K562 (cell line): Measurements from ENCODE around the gene EHD3. TPM values are rescaled to one million over a fixed set of nuclear protein-coding genes. Genes with fewer than 3 reads are reported as not detected.

ENCODE experiments used
- ATAC-seq: fragments of 200-7000 bp; cut with Tn5 transposase; 3 replicates; pipeline ENCODE4 v1.9.1; 2020; ENCODE audit warnings: moderate library complexity
- BruUV-seq: library from RNA; stranded (reverse); fragments of 400-500 nt; replicated peaks from 2 replicates; lab custom pipeline; 2021; lab: Mats Ljungman, UMichigan
- CTCF ChIA-PET: fragments of 300-600 bp; formaldehyde crosslinking; extraction: SDS; loops from one replicate; lab custom pipeline; 2021; ENCODE audit warnings: low intra/inter-chr PET ratio; lab: Yijun Ruan, JAX
- POLR2A ChIA-PET: fragments of 300-600, 350-650 bp; sonication (Branson Sonifier 250); formaldehyde crosslinking; extraction: SDS; loops from one replicate; lab custom pipeline; 2021; ENCODE audit warnings: antibody characterized with exemption, inconsistent platforms; lab: Yijun Ruan, JAX
- DNase-seq, 4 experiments: peaks; one replicate each; pipeline versions ENCODE4 v3.0.0 to v3.0.0-alpha.2; 2011 to 2018; ENCODE audit warnings: low spot score in 3 of 4, mixed read lengths in 3 of 4; ENCODE audit errors: extremely low read depth in 1 of 4
- FAIRE-seq: peaks from 2 replicates; lab custom pipeline; 2011; peaks lifted over from hg19 to GRCh38; lab: Jason Lieb, UNC
- H2AFZ ChIP-seq: 2 replicates; pipeline ENCODE4 v1.6.0; 2011; ENCODE audit warnings: low read depth, low read length, control low read depth, inconsistent platforms
- H3K27ac ChIP-seq: fragments of 200-600 bp; 3 replicates; pipeline ENCODE4 v1.8.0; 2011; ENCODE audit warnings: low read depth, mild to moderate bottlenecking, control low read depth, inconsistent platforms, low read length, moderate library complexity, mixed read lengths; ENCODE audit errors: extremely low read depth
- H3K27me3 ChIP-seq, 2 experiments: fragments of 300-600 bp in 1 of 2; 2 replicates in 1 of 2; 3 replicates in 1 of 2; pipeline versions ENCODE4 v1.6.0 to v1.8.0; 2011; ENCODE audit warnings: inconsistent platforms in 2 of 2, low read length in 2 of 2, mild to moderate bottlenecking in 1 of 2, mixed read lengths in 1 of 2, moderate library complexity in 1 of 2; ENCODE audit not compliant: control insufficient read depth in 2 of 2, insufficient read depth in 2 of 2
- H3K36me3 ChIP-seq: fragments of 300-600 bp; 3 replicates; pipeline ENCODE4 v1.8.0; 2011; ENCODE audit warnings: mild to moderate bottlenecking, low read length, inconsistent platforms; ENCODE audit not compliant: control insufficient read depth, insufficient read depth
- H3K4me1 ChIP-seq, 2 experiments: fragments of 200-600 bp in 1 of 2; replicated peaks in 1 of 2; 2 replicates in 1 of 2; 3 replicates in 1 of 2; pipeline versions ENCODE4 v1.5.1 to v1.8.0; 2011; ENCODE audit warnings: inconsistent platforms in 2 of 2, low read length in 2 of 2, mild to moderate bottlenecking in 1 of 2, mixed read lengths in 1 of 2, moderate library complexity in 1 of 2; ENCODE audit not compliant: control insufficient read depth in 2 of 2, insufficient read depth in 2 of 2
- H3K4me2 ChIP-seq: 2 replicates; pipeline ENCODE4 v1.6.1; 2011; ENCODE audit warnings: low read length, control low read depth, inconsistent platforms, mixed read lengths; ENCODE audit not compliant: insufficient read depth
- H3K4me3 ChIP-seq: fragments of 200-600 bp; sonication (generic), shearing (Covaris generic); 2 replicates; pipeline ENCODE4 v1.5.1; 2016; ENCODE audit warnings: control low read depth, inconsistent platforms
- H3K79me2 ChIP-seq: fragments of 200-600 bp; 3 replicates; pipeline ENCODE4 v1.8.0; 2011; ENCODE audit warnings: low read length, inconsistent platforms; ENCODE audit not compliant: control insufficient read depth, insufficient read depth
- H3K9ac ChIP-seq, 2 experiments: 2 replicates each; pipeline versions ENCODE4 v1.6.0 to v1.6.1; 2011; ENCODE audit warnings: low read depth in 2 of 2, low read length in 2 of 2, control low read depth in 1 of 2, inconsistent platforms in 1 of 2, mild to moderate bottlenecking in 1 of 2, mixed read lengths in 1 of 2; ENCODE audit not compliant: insufficient read depth in 1 of 2
- H3K9me1 ChIP-seq: one replicate; pipeline ENCODE4 v1.6.0; 2011; ENCODE audit warnings: inconsistent platforms, mild to moderate bottlenecking, low read length, moderate library complexity; ENCODE audit not compliant: control insufficient read depth, insufficient read depth
- H3K9me3 ChIP-seq: replicated peaks from 2 replicates; pipeline ENCODE4 v1.5.1; 2011; ENCODE audit warnings: low read depth, low read length, inconsistent platforms; ENCODE audit not compliant: control insufficient read depth, insufficient read depth
- H4K20me1 ChIP-seq: replicated peaks from 2 replicates; pipeline ENCODE4 v1.6.1; 2011; ENCODE audit warnings: low read length, inconsistent platforms, mixed read lengths; ENCODE audit not compliant: control insufficient read depth, insufficient read depth
- CBFA2T2 ChIP-seq: fragments of 450-650 bp; conservative IDR thresholded peaks from 2 replicates; pipeline ENCODE4 v1.6.1; 2017; ENCODE audit warnings: mild to moderate bottlenecking
- EHMT2 ChIP-seq: fragments of 450-650 bp; IDR thresholded peaks from 2 replicates; pipeline ENCODE4 v1.6.1; 2018; ENCODE audit warnings: antibody characterized with exemption
- HNRNPH1 ChIP-seq: fragments of 200-400 bp; formaldehyde crosslinking; optimal IDR thresholded peaks from 2 replicates; pipeline ENCODE3; 2017; ENCODE audit warnings: low read depth, mild to moderate bottlenecking, low read length, moderate library complexity
- IFI16 ChIP-seq: fragments of 250-450 bp; sonication (Bioruptor Pico); IDR thresholded peaks from 2 replicates; pipeline ENCODE4 v2.1.2; 2022; ENCODE audit warnings: mild to moderate bottlenecking, inconsistent platforms
- JUND ChIP-seq, 2 experiments: IDR thresholded peaks; 2 replicates in 1 of 2; 3 replicates in 1 of 2; pipeline ENCODE4 v1.6.1; 2011; ENCODE audit warnings: borderline replicate concordance in 2 of 2, low read depth in 2 of 2, low read length in 2 of 2, improper control_type of control experiment in 1 of 2, missing biosample characterization in 1 of 2, missing genetic modification characterization in 1 of 2, missing genetic modification reagents in 1 of 2
- NFIX ChIP-seq: fragments of 250-450 bp; sonication (Bioruptor Pico); IDR thresholded peaks from 2 replicates; pipeline ENCODE4 v1.4.0; 2020; ENCODE audit warnings: low read depth, mild to moderate bottlenecking, moderate library complexity
- POLR2A ChIP-seq: fragments of 450-650 bp; conservative IDR thresholded peaks from 2 replicates; pipeline ENCODE4 v1.6.1; 2016
- SETDB1 ChIP-seq: IDR thresholded peaks from one replicate; pipeline ENCODE4 v1.6.1; 2012; ENCODE audit warnings: low read length, control low read depth, inconsistent platforms
- SMAD4 ChIP-seq: fragments of 250-450 bp; sonication (Bioruptor Pico); conservative IDR thresholded peaks from 2 replicates; pipeline ENCODE4 v1.8.0; 2021; ENCODE audit warnings: inconsistent platforms, mild to moderate bottlenecking, moderate library complexity
- SMARCB1 ChIP-seq: IDR thresholded peaks from 2 replicates; pipeline ENCODE4 v1.6.1; 2011; ENCODE audit warnings: improper control_type of control experiment, low read depth; ENCODE audit not compliant: insufficient read length
- SP1 ChIP-seq: sonication (generic); formaldehyde crosslinking; IDR thresholded peaks from 2 replicates; pipeline ENCODE4 v1.8.1; 2022; ENCODE audit warnings: mild to moderate bottlenecking, missing genetic modification reagents
- ZBTB1 ChIP-seq: sonication (generic); formaldehyde crosslinking; IDR thresholded peaks from 2 replicates; pipeline ENCODE4 v1.8.1; 2023; ENCODE audit warnings: missing genetic modification reagents, low read depth, mild to moderate bottlenecking, borderline replicate concordance
- ZNF134 ChIP-seq: fragments of 250-450 bp; sonication (Bioruptor Pico); conservative IDR thresholded peaks from 2 replicates; pipeline ENCODE4 v1.4.0; 2020
- ZNF696 ChIP-seq: fragments of 250-450 bp; sonication (Bioruptor Pico); conservative IDR thresholded peaks from 2 replicates; pipeline ENCODE4 v1.4.0; 2020; ENCODE audit warnings: mild to moderate bottlenecking, moderate library complexity
- ZNF75A ChIP-seq: fragments of 450-650 bp; formaldehyde crosslinking; IDR thresholded peaks from 2 replicates; pipeline ENCODE4 v1.4.0; 2020; ENCODE audit warnings: mild to moderate bottlenecking
- WGBS: fragments of 100-300 bp; shearing (Covaris generic); methylation state at CpG from one replicate; pipeline ENCODE4 v1.1.6; 2016; ENCODE audit warnings: low coverage, mixed read lengths; ENCODE audit not compliant: insufficient coverage; ENCODE audit errors: missing lambda C conversion rate; 5-methylcytosine and 5-hydroxymethylcytosine counted together
- in situ Hi-C: fragments of 300-500 bp; cut with MboI; formaldehyde crosslinking; loops from 4 replicates; pipeline ENCODE4 v1.15.0; 2018; ENCODE audit warnings: inconsistent platforms, mixed read lengths
- intact Hi-C: fragments of 100-400 bp; cut with micrococcal nuclease; formaldehyde crosslinking; loops from 2 replicates; pipeline ENCODE4 v1.14.2; 2022
- polyA plus RNA-seq, 8 experiments: library from polyadenylated mRNA; depleted of rRNA in 4 of 8; stranded (reverse) in 5 of 8; unstranded in 3 of 8; fragments of >200 nt; fragmentation: Nextera tagmentation in 2 of 8; fragmentation: Illumina TruSeq in 1 of 8; extraction: Ambion mirVana in 2 of 8; extraction: Trizol in 1 of 8; gene quantifications; 2 replicates each; pipeline versions ENCODE4 v1.2.1 to v1.2.3, GENCODE V29; 2011 to 2014; ENCODE audit warnings: inconsistent platforms in 1 of 8, missing spikeins in 1 of 8
- total RNA-seq, 7 experiments: library from RNA; depleted of rRNA in 6 of 7; stranded (reverse); fragments of >200 nt in 6 of 7; fragmentation: Illumina TruSeq in 2 of 7; extraction: Trizol in 2 of 7; gene quantifications; 2 replicates each; pipeline versions ENCODE4 v1.2.1 to v1.2.3, GENCODE V29; 2011 to 2021; ENCODE audit warnings: low replicate concordance in 1 of 7
- TF ChIP-seq, protein P1 (sequence below), 2 experiments: IDR thresholded peaks; 2 replicates each; pipeline ENCODE4 v1.6.1; 2011; ENCODE audit warnings: borderline replicate concordance in 1 of 2, control low read depth in 1 of 2, low read depth in 1 of 2, low read length in 1 of 2, mild to moderate bottlenecking in 1 of 2, mixed read lengths in 1 of 2, moderate library complexity in 1 of 2; ENCODE audit not compliant: insufficient read depth in 1 of 2, insufficient read length in 1 of 2, poor library complexity in 1 of 2, severe bottlenecking in 1 of 2; ENCODE audit errors: extremely low read depth in 1 of 2
- TF ChIP-seq, protein P2 (sequence below), 2 experiments: IDR thresholded peaks; 2 replicates each; pipeline ENCODE4 v1.6.1; 2012; ENCODE audit warnings: improper control_type of control experiment in 2 of 2, low read depth in 2 of 2, low read length in 2 of 2, borderline replicate concordance in 1 of 2

Gene EHD3
- total and polyA plus RNA-seq, 9 of the 15 experiments (the other 6 are each of a cell fraction or from before 2014, with no cell fraction given) = under 0.01 to 0.04 (median 0.03) TPM; not detected in 3

DNA sequence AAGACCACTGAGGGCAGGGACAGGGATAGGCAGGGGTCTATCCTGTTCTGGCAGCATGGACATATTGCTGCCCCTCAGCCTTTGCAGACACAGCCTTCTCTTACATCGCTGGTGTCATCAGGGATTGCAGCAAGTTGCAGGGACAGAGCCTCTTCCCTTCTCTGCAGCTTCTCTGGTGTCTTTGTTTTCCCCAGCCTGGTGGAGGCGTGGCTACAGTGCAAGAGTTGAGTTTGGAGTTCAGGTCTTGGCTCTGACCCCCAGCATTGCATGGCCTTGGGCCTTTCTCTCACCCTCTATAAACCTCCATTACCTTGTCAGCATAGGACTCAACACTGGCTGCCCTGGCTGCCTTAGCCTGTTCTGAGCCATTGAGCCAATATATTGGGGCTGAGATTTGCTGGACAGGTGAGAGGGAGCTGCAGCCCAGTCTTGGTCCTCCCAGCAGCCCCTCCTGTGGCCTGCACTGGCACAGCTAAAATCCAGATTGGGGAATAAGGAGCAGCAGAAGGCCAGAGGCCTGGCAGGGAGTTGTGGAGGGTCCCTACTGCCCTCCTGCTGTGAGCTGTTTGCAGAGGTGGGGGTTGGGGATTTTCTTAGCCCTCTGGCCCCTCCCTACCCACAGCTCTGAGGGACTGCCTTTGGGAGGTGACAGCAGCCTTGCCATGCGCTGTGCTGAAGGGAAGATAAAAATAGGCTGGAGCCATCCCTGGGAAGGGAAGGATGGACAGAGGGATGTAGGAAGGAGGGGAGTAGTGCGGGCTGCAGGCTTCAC, 22.8 kb downstream of the EHD3 start:
- Histone ChIP-seq H2AFZ (no peak overlapping the region), H3K36me3 (no peaks in the 10 kb centered on the region), H3K9me3 (no peaks in the 10 kb centered on the region), H3K4me1 (no peaks in the 10 kb centered on the region; a peak in 3 of 5 replicates), H3K27ac (no peak overlapping the region), H3K4me3 (no peak overlapping the region), H3K4me2 (no peak overlapping the region), H3K9ac (no peak overlapping the region), H3K79me2 (no peaks in the 10 kb centered on the region), H4K20me1 (no peaks in the 10 kb centered on the region; the same call in 1 of the 2 replicates), H3K9me1 (no peaks in the 10 kb centered on the region), H3K27me3 (peaks cover 0 to 21% of the 10 kb centered on the region in 2 experiments; a peak in 2 of 5 replicates)
- no TSS peak for BruUV-seq
- 0% methylated on average over 1 of the region's 4 CpGs for WGBS
- in situ Hi-C loops (no loop called here), intact Hi-C loops (no loop called here)
- CTCF ChIA-PET = no interaction called here
- POLR2A ChIA-PET = interaction anchor here (0.6 kb wide), 1 partner anchor 18 kb away, joined by 3 read pairs; no protein-coding TSS in a partner anchor
- DNase-seq (no peak), ATAC-seq (no peak), FAIRE-seq (no peak)
- TF ChIP-seq CBFA2T2 (no peak), IFI16 (CRISPR knock-in tag) (no peak), ZBTB1 (CRISPR knock-in tag) (no peak), ZNF134 (no peak), JUND (IDR thresholded peaks at IDR 0.05; ENCODE audit: borderline replicate concordance, low read depth, low read length) (no peak), JUND (tag; IDR thresholded peaks at IDR 0.05; ENCODE audit: borderline replicate concordance, low read depth, low read length) (no peak), ZNF696 (CRISPR knock-in tag) (no peak), SETDB1 (no peak), NFIX (CRISPR knock-in tag) (no peak), EHMT2 (no peak), POLR2A (no peak), SMAD4 (CRISPR knock-in tag) (no peak), HNRNPH1 (no peak), SP1 (CRISPR knock-in tag) (no peak), SMARCB1 (no peak), ZNF75A (no peak)
- TF ChIP-seq, protein P1, sequence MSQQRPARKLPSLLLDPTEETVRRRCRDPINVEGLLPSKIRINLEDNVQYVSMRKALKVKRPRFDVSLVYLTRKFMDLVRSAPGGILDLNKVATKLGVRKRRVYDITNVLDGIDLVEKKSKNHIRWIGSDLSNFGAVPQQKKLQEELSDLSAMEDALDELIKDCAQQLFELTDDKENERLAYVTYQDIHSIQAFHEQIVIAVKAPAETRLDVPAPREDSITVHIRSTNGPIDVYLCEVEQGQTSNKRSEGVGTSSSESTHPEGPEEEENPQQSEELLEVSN (IDR thresholded peaks at IDR 0.05; ENCODE audit: borderline replicate concordance in 1 of 2, extremely low read depth in 1 of 2, insufficient read depth in 1 of 2, insufficient read length in 1 of 2, low read depth in 1 of 2, low read length in 1 of 2, poor library complexity in 1 of 2, severe bottlenecking in 1 of 2) = no peak
- TF ChIP-seq, protein P2, sequence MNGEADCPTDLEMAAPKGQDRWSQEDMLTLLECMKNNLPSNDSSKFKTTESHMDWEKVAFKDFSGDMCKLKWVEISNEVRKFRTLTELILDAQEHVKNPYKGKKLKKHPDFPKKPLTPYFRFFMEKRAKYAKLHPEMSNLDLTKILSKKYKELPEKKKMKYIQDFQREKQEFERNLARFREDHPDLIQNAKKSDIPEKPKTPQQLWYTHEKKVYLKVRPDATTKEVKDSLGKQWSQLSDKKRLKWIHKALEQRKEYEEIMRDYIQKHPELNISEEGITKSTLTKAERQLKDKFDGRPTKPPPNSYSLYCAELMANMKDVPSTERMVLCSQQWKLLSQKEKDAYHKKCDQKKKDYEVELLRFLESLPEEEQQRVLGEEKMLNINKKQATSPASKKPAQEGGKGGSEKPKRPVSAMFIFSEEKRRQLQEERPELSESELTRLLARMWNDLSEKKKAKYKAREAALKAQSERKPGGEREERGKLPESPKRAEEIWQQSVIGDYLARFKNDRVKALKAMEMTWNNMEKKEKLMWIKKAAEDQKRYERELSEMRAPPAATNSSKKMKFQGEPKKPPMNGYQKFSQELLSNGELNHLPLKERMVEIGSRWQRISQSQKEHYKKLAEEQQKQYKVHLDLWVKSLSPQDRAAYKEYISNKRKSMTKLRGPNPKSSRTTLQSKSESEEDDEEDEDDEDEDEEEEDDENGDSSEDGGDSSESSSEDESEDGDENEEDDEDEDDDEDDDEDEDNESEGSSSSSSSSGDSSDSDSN (IDR thresholded peaks at IDR 0.05; ENCODE audit: borderline replicate concordance in 1 of 2, low read depth in 2 of 2, low read length in 2 of 2) = no peak
